Ectodermal cell (in vitro differentiated cells): ENCODE data around the gene TMEM9B.
"Not testable (repeated sequence)": the region's sequence is repeated elsewhere in the genome, so short reads cannot be mapped to it uniquely, and the experiment has no call there.

Experiments used
- H3K27ac ChIP-seq: 2 replicates; pipeline ENCODE4 v1.7.0; 2013; ENCODE audit warnings: mild to moderate bottlenecking, low read depth, low read length; ENCODE audit not compliant: insufficient read depth, poor library complexity, severe bottlenecking
- H3K27me3 ChIP-seq: 2 replicates; pipeline ENCODE4 v1.7.0; 2013; ENCODE audit warnings: mild to moderate bottlenecking, low read length; ENCODE audit not compliant: insufficient read depth, control insufficient read depth, poor library complexity, severe bottlenecking
- H3K36me3 ChIP-seq: one replicate; pipeline ENCODE4 v1.7.0; 2013; ENCODE audit warnings: low read length; ENCODE audit not compliant: control insufficient read depth, insufficient read depth
- H3K4me1 ChIP-seq: one replicate; pipeline ENCODE4 v1.7.0; 2013; ENCODE audit warnings: low read length; ENCODE audit not compliant: control insufficient read depth, insufficient read depth
- H3K4me3 ChIP-seq: 2 replicates; pipeline ENCODE4 v1.7.0; 2013; ENCODE audit warnings: low read depth, low read length, control low read depth; ENCODE audit not compliant: insufficient read depth
- H3K9me3 ChIP-seq: 2 replicates; pipeline ENCODE4 v1.7.0; 2013; ENCODE audit warnings: mild to moderate bottlenecking, low read length, moderate library complexity; ENCODE audit not compliant: control insufficient read depth
- WGBS, 2 experiments: methylation state at CpG; one replicate each; pipeline ENCODE4 v1.1.7; 2013; ENCODE audit warnings: missing lambda C conversion rate in 2 of 2; 5-methylcytosine and 5-hydroxymethylcytosine counted together

The TMEM9B gene

DNA sequence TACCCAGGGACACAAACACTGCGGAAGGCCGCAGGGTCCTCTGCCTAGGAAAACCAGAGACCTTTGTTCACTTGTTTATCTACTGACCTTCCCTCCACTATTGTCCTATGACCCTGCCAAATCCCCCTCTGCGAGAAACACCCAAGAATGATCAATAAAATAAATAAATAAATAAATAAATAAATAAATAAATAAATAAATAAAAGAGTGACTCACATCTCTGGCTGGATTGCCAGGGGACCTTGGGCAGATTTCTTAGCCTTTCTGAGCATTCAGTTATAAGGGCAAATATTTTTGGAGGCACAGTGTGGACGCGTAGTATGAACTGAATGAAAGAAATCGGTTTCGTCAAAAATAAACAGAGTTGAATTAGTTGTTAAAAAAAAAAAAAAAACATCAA, 15.1 kb upstream of the TMEM9B start:
- H3K27ac ChIP-seq, H3K27me3 ChIP-seq, H3K36me3 ChIP-seq, H3K9me3 ChIP-seq, H3K4me1 ChIP-seq, H3K4me3 ChIP-seq: not testable (repeated sequence)
- WGBS, 2 experiments, result no CpG with 5 or more reads among the region's 7 CpGs

DNA sequence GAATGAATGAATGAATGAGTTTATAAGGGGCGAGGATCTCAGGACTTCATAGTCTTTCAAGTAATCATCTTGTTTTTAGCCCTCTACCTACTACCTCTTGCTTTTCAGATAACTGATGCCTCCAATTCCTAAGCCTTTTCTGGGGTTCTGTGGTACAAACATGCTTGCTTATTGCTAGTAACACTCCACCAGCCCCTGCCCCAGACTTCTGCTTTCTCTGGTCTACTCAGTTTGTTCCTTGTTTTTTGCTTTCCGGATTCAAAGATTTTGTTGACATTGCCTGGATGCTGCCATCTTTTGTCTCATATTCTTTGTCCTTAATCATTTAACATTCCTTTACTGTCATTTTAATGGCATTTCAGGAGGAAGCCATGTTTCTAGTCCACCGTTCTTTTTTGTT, 8.9 kb upstream of the TMEM9B start:
- Histone ChIP-seq H3K27me3 (no peaks in the 10 kb centered on the region), H3K4me3 (no peak overlapping the region), H3K4me1 (no peaks in the 10 kb centered on the region), H3K36me3 (no peaks in the 10 kb centered on the region), H3K9me3 (no peaks in the 10 kb centered on the region), H3K27ac (no peak overlapping the region)
- 90 to 91% methylated on average over 3 of the region's 3 CpGs for WGBS, 2 experiments

DNA sequence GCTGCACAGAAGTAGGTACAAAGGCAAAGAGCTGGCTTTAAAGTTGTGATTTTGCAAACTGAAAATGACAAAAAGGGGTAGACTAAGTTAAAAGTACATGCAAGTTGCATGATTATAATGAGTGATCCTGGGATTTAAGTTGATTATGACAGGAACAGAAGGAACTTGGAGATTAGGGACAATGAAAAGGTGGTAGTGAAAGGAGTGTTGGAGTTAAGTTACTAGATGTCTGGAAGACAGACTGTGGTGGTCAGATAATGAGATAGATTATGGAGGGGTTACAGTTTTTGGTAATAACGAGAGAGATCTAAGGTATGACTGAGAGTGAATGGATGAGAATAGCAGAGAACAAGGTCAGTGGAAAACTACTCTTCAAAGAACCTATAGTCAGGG, 7.7 kb upstream of the TMEM9B start:
- Histone ChIP-seq H3K36me3 (no peaks in the 10 kb centered on the region), H3K9me3 (no peaks in the 10 kb centered on the region), H3K4me1 (no peaks in the 10 kb centered on the region), H3K27ac (no peak overlapping the region), H3K27me3 (no peaks in the 10 kb centered on the region), H3K4me3 (no peak overlapping the region)
- WGBS, 2 experiments, result 85 to 86% methylated on average over 1 of the region's 1 CpG

DNA sequence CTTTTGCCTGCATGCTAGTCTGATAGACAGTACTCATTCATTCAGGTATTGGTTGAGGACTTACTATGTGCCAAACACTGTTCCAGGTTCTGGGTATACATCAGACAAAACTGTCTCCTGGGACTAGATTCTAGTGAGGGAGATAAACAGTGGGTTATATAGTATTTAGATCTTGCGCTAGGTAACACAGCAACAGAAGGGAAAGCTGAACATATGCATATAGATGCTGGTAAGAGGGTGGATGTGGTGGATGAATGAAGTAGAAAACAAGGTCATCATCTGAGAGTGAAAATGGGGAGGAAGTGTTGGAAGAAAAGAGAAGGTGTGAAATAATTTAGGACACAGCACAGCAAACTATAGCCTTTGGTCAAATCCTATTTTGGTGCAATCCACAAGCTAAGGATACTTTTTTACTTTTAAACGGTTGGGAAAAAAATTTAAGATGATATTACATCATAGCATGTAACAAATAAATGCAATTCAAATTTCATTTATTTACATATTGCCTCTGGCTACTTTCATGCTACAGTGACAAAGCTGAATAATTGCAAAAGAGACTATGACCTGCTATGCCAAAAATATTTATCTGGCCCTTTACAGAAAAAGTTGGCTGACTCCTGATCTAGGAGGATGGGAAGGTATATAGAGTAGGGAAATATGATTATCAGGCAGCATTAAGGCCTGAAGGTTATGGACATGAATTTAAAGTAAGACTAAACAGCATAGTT, 7.1 kb upstream of the TMEM9B start:
- H3K27me3 ChIP-seq, result no peaks in the 10 kb centered on the region
- H3K4me3 ChIP-seq, result no peak overlapping the region
- no peaks in the 10 kb centered on the region for H3K36me3 ChIP-seq
- no peak overlapping the region for H3K27ac ChIP-seq
- no peaks in the 10 kb centered on the region for H3K4me1 ChIP-seq
- 98% methylated on average over 1 of the region's 2 CpGs for WGBS, 2 experiments
- no peaks in the 10 kb centered on the region for H3K9me3 ChIP-seq

DNA sequence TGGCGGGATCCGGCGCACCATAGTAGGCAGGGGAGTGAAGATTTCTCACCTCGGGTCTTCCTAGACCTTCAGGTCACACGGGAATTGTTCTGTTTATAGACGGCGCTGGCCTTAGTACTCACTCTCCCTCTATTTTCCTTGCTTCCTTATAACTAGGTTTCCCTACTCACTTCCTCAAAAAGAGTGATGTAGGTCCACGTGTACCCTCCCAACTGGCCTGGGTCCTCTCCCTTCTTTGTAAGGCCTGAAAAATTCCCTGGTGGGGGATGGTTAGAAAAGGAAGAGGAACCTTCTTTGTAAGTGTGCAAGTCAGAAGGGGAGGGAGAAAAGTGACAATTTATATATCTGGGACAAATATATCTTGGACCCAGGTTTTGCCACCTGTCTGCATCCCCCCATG, 2.9 kb upstream of the TMEM9B start:
- peaks cover 4% of the 10 kb centered on the region for H3K4me1 ChIP-seq
- H3K9me3 ChIP-seq, result no peaks in the 10 kb centered on the region
- H3K27ac ChIP-seq, result no peak overlapping the region
- WGBS, 2 experiments, result 92 to 94% methylated on average over 8 of the region's 8 CpGs
- H3K4me3 ChIP-seq, result no peak overlapping the region
- H3K27me3 ChIP-seq, result no peaks in the 10 kb centered on the region
- no peaks in the 10 kb centered on the region for H3K36me3 ChIP-seq

GRCh38 chr11:8963569-8964323, 496 bp downstream of the TMEM9B start:
- H3K9me3 ChIP-seq, result no peaks in the 10 kb centered on the region
- WGBS, 2 experiments, result 5 to 6% methylated on average over 39 of the region's 39 CpGs
- H3K27ac ChIP-seq, result peak overlapping the region; percentile 85
- H3K27me3 ChIP-seq, result no peaks in the 10 kb centered on the region
- no peaks in the 10 kb centered on the region for H3K36me3 ChIP-seq
- H3K4me3 ChIP-seq, result peak overlapping the region; percentile 75
- H3K4me1 ChIP-seq, result peaks cover 4% of the 10 kb centered on the region

DNA sequence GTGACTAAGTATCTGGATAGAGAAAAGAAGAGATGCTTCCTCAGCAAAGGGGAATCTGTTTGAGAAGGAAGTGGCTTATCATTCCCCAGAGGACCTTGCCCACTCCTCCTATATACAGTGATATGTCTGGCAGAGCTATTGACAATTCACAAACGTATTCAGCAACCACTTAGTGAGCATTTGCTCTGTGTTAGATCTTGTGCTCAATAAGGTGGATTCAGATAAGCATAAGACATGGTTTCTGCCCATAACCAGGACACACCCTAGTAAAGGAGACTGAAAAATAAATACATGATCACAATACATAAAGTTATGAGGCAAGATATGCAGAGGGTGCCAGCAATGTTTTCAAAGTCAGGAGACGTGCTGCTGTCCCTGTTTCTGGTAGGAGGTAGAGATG, 1.4 kb downstream of the TMEM9B start:
- H3K4me1 ChIP-seq, result peaks cover 4% of the 10 kb centered on the region
- no peaks in the 10 kb centered on the region for H3K36me3 ChIP-seq
- no peaks in the 10 kb centered on the region for H3K27me3 ChIP-seq
- 85% methylated on average over 2 of the region's 2 CpGs; no CpG with 5 or more reads in 1 of the 2 experiments for WGBS, 2 experiments
- no peak overlapping the region for H3K4me3 ChIP-seq
- no peaks in the 10 kb centered on the region for H3K9me3 ChIP-seq
- no peak overlapping the region for H3K27ac ChIP-seq

DNA sequence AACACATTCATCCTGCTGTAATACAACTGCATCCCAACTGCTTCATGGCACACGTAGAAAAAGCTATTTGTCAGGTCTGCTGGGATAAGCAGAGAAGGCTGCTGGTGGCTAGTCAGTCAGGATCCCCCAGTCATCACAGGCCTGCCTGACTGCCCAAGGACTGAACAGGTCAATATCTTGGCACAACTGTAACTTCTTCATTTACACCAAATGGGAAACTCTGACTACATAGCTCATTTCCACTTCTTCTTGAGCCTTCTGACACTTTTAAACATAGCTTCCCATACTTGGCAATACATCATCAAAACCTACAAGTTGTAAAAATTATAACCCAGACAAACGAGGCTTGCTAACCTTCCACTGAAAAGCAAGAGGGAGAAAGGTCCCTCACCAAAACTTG, 2.8 kb downstream of the TMEM9B start:
- 91 to 94% methylated on average over 2 of the region's 2 CpGs for WGBS, 2 experiments
- H3K4me3 ChIP-seq, result no peak overlapping the region
- H3K4me1 ChIP-seq, result peaks cover 4% of the 10 kb centered on the region
- no peaks in the 10 kb centered on the region for H3K9me3 ChIP-seq
- H3K36me3 ChIP-seq, result no peaks in the 10 kb centered on the region
- H3K27ac ChIP-seq, result no peak overlapping the region
- H3K27me3 ChIP-seq, result no peaks in the 10 kb centered on the region

DNA sequence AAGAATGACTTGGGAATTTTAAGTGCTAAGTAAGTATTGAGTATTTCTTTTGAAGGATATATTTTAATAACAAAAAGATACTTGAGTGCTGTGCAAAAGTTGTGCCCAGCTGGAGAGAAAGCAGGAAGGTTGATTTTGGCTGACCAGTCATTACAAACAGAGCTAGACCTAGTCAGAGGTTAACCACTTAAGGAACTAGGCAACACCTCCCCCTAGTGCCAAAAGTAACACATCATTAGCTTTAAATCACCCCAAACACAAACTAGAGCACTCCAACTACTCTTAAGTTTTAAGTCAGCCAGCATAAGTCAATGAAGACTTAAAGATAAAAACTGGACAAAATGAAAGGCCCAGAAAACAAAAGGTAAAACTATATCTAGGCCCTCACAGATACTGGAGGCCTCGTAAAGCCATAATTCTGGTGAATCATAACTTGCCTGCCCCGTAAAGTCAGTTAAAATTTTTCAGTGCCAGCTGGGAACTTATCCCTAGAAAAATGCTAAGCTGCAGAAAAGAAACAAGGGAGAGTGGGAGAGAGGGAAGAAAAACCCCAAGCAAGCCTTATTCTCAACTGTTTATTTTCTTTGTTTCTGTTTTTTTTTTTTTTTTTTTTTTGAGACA, 4.6 kb downstream of the TMEM9B start:
- no peaks in the 10 kb centered on the region for H3K36me3 ChIP-seq
- no peak overlapping the region for H3K4me3 ChIP-seq
- H3K27ac ChIP-seq, result no peak overlapping the region
- H3K4me1 ChIP-seq, result peaks cover 4% of the 10 kb centered on the region
- H3K27me3 ChIP-seq, result no peaks in the 10 kb centered on the region
- no peaks in the 10 kb centered on the region for H3K9me3 ChIP-seq
- 32 to 35% methylated on average over 2 of the region's 2 CpGs for WGBS, 2 experiments

- Histone ChIP-seq H3K4me1 (no peaks in the 10 kb centered on the region), H3K36me3 (no peaks in the 10 kb centered on the region), H3K27me3 (no peaks in the 10 kb centered on the region), H3K9me3 (no peaks in the 10 kb centered on the region), H3K4me3 (no peak overlapping the region), H3K27ac (no peak overlapping the region)
- WGBS, 2 experiments, result 93 to 97% methylated on average over 4 of the region's 4 CpGs
These were observed 7.4 kb downstream of the TMEM9B start for GRCh38 chr11:8956860-8957259.
